Tibial nerve (tissue), 4 donors: Measurements from ENCODE around the gene CSF1R. TPM values are rescaled to one million over a fixed set of nuclear protein-coding genes. Genes with fewer than 3 reads are reported as not detected.
"Not testable (repeated sequence)": the region's sequence is repeated elsewhere in the genome, so short reads cannot be mapped to it uniquely, and the experiment has no call there.

Source experiments
- DNase-seq, 2 donors: peaks; one replicate each; pipeline ENCODE4 v3.0.0-alpha.2; 2019; ENCODE audit warnings: low spot score in 2 of 2
- H3K27ac ChIP-seq, 4 donors: fragments of 200-600 bp; sonication (generic) in 3 of 4; one replicate each; pipeline ENCODE4 v1.5.1; 2017 to 2019; ENCODE audit warnings: mild to moderate bottlenecking in 1 of 4
- H3K27me3 ChIP-seq, 2 donors: fragments of 200-600 bp; sonication (generic) in 1 of 2; one replicate each; pipeline versions ENCODE4 v1.5.1 to v1.6.0; 2017 to 2019
- H3K36me3 ChIP-seq, 3 donors: fragments of 200-600 bp; sonication (generic); one replicate each; pipeline ENCODE4 v1.5.1; 2018 to 2019
- H3K4me1 ChIP-seq, 4 donors: fragments of 200-600 bp; sonication (generic) in 3 of 4; one replicate each; pipeline ENCODE4 v1.5.1; 2017 to 2019
- H3K4me3 ChIP-seq, 4 donors: fragments of 200-600 bp; sonication (generic) in 3 of 4; one replicate each; pipeline ENCODE4 v1.5.1; 2017 to 2019; ENCODE audit warnings: mild to moderate bottlenecking in 1 of 4, moderate library complexity in 1 of 4
- H3K9me3 ChIP-seq, 4 donors: fragments of 200-600 bp; sonication (generic) in 3 of 4; one replicate each; pipeline ENCODE4 v1.5.1; 2017 to 2019
- EP300 ChIP-seq, 2 donors: sonication (generic); formaldehyde crosslinking; IDR thresholded peaks; one replicate each; pipeline ENCODE4 v1.6.1; 2017; ENCODE audit warnings: antibody characterized with exemption in 2 of 2, mild to moderate bottlenecking in 1 of 2
- POLR2A ChIP-seq, 2 donors: fragments of 450-650 bp; IDR thresholded peaks; one replicate each; pipeline ENCODE4 v1.6.1; 2017; ENCODE audit warnings: antibody characterized with exemption in 2 of 2, mild to moderate bottlenecking in 2 of 2, moderate library complexity in 2 of 2
- WGBS, 2 donors: methylation state at CpG; one replicate each; pipeline ENCODE4 v1.1.5; 2018; 5-methylcytosine and 5-hydroxymethylcytosine counted together
- total RNA-seq, 4 donors: library from RNA; depleted of rRNA; stranded (reverse); fragments of >200 nt; gene quantifications; one replicate each; pipeline ENCODE4 v1.1.0, GENCODE V29; 2016
- TF ChIP-seq, protein P1 (sequence below), 5 experiments: fragments of 200-600 bp in 3 of 5; fragments of 450-650 bp in 2 of 5; sonication (generic) in 3 of 5; IDR thresholded peaks; one replicate each; pipeline ENCODE4 v1.5.1; 2016 to 2019; ENCODE audit warnings: antibody characterized with exemption in 5 of 5, mild to moderate bottlenecking in 3 of 5, moderate library complexity in 2 of 5

The CSF1R gene
- total RNA-seq, 4 donors from 2014 or later = 35.4 to 57.9 (median 45.3) TPM

- Histone ChIP-seq H3K36me3 (peaks cover 0 to 79% (median 23%) of the 10 kb centered on the region in 3 donors), H3K4me3 (no peak overlapping the region), H3K9me3 (no peaks in the 10 kb centered on the region), H3K27me3 (no peaks in the 10 kb centered on the region), H3K4me1 (no peaks in the 10 kb centered on the region), H3K27ac (peak overlapping the region in 2 of 4 donors; percentile 24 to 28)
- WGBS, 2 donors = 89% methylated on average over 14 of the region's 14 CpGs
- TF ChIP-seq, protein P1, sequence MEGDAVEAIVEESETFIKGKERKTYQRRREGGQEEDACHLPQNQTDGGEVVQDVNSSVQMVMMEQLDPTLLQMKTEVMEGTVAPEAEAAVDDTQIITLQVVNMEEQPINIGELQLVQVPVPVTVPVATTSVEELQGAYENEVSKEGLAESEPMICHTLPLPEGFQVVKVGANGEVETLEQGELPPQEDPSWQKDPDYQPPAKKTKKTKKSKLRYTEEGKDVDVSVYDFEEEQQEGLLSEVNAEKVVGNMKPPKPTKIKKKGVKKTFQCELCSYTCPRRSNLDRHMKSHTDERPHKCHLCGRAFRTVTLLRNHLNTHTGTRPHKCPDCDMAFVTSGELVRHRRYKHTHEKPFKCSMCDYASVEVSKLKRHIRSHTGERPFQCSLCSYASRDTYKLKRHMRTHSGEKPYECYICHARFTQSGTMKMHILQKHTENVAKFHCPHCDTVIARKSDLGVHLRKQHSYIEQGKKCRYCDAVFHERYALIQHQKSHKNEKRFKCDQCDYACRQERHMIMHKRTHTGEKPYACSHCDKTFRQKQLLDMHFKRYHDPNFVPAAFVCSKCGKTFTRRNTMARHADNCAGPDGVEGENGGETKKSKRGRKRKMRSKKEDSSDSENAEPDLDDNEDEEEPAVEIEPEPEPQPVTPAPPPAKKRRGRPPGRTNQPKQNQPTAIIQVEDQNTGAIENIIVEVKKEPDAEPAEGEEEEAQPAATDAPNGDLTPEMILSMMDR (IDR thresholded peaks at IDR 0.05) = no peak
- TF ChIP-seq POLR2A (IDR thresholded peaks at IDR 0.05) (no peak), EP300 (IDR thresholded peaks at IDR 0.05) (no peak)
- no peak for DNase-seq
These were observed 32.5 kb downstream of the CSF1R start for GRCh38 chr5:150053713-150054392.

DNA sequence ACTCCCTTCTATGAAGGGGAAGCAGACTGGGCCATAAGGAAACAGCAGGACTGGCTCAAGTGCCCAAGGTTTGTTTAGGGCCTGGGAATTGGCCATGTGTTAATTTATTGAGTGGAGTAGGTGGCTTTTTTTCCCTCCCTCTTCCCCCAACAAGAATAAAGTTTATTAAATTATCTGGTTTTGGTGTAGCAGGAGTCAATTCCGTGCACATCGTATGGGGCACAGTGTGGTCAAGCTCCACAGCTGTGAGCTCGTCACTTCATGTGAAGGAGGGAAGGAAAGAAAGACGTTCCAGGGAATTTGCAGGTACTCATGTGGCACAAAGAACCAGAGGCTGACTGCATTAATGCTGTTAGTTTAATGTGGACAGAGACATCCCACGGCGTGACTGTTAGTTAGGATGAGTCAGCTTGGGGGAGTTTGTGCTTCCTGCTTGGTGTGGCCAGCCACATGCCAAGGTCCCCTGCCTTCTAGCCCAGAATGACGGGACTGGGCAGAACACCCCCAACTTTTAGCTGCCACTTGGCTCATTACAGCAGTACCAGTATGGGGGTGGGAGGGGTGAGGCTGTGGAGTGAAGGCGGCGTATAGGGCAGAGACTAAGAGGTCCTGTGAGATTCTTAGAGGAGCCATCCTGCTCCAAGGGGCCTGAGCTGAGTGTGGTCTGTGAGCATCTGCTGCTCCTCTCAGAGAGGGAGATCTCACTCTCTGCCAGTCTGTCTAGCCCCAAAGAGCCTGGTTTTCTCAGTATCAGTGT, 33.2 kb downstream of the CSF1R start:
- Histone ChIP-seq H3K4me3 (no peak overlapping the region), H3K4me1 (no peaks in the 10 kb centered on the region), H3K27me3 (no peaks in the 10 kb centered on the region), H3K27ac (peak overlapping the region in 2 of 4 donors; percentile 24 to 28), H3K36me3 (peaks cover 0 to 86% (median 26%) of the 10 kb centered on the region in 3 donors), H3K9me3 (no peaks in the 10 kb centered on the region)
- TF ChIP-seq POLR2A (IDR thresholded peaks at IDR 0.05) = no peak
- no peak for TF ChIP-seq EP300 (IDR thresholded peaks at IDR 0.05)
- TF ChIP-seq, protein P1 (IDR thresholded peaks at IDR 0.05) = no peak
- WGBS, 2 donors = 60 to 75% methylated on average over 7 to 9 of the region's 9 CpGs
- no peak for DNase-seq

GRCh38 chr5:150052226-150052955, 34.0 kb downstream of the CSF1R start:
- no peaks in the 10 kb centered on the region for H3K27me3 ChIP-seq
- H3K9me3 ChIP-seq = no peaks in the 10 kb centered on the region
- no peaks in the 10 kb centered on the region for H3K4me1 ChIP-seq
- H3K4me3 ChIP-seq = no peak overlapping the region
- H3K36me3 ChIP-seq = peaks cover 0 to 94% (median 33%) of the 10 kb centered on the region in 3 donors
- H3K27ac ChIP-seq = peak overlapping the region in 1 of 4 donors; percentile 28
- TF ChIP-seq EP300 (IDR thresholded peaks at IDR 0.05) (no peak), POLR2A (IDR thresholded peaks at IDR 0.05) (no peak)
- TF ChIP-seq, protein P1 (IDR thresholded peaks at IDR 0.05) = no peak
- no peak for DNase-seq
- 63 to 74% methylated on average over 5 of the region's 6 CpGs for WGBS, 2 donors

- no peak for DNase-seq
- H3K4me1 ChIP-seq = no peaks in the 10 kb centered on the region
- H3K27me3 ChIP-seq = no peaks in the 10 kb centered on the region
- peaks cover 0 to 98% (median 40%) of the 10 kb centered on the region in 3 donors for H3K36me3 ChIP-seq
- TF ChIP-seq EP300 (IDR thresholded peaks at IDR 0.05) (no peak), POLR2A (IDR thresholded peaks at IDR 0.05) (no peak)
- TF ChIP-seq, protein P1 (IDR thresholded peaks at IDR 0.05) = no peak
- H3K27ac ChIP-seq = no peak overlapping the region
- H3K9me3 ChIP-seq = no peaks in the 10 kb centered on the region
- WGBS, 2 donors = 88% methylated on average over 18 of the region's 18 CpGs
- H3K4me3 ChIP-seq = no peak overlapping the region
These were observed 34.6 kb downstream of the CSF1R start for GRCh38 chr5:150051657-150052195.

DNA sequence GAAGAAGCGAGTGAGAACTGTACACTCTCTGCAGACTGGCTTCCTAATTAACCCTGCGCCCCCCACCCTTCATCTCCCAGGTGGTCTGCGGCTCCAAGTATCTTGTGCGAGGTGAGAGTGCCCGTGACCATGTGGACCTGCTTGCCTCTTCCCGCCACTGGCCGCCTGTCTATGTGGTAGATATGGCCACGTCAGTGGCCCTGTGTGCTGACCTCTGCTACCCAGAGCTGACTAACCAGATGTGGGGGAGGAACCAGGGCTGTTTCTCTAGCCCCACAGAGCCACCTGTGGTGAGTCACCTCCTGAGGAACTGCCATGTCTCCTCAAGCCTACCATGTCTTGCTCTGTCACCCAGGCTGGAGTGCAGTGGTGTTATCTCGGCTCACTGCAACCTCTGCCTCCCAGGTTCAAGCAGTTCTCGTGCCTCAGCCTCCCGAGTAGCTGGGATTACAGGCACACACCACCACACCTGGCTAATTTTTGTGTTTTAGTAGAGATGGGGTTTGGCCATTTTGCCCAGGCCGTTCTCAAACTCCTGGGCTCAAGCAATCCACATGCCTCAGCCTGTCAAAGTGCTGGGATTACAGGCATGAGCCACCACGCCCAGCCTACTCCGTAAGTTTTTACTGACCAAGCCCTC, 36.1 kb downstream of the CSF1R start:
- H3K9me3 ChIP-seq, DNase-seq, H3K27ac ChIP-seq, H3K4me3 ChIP-seq, H3K4me1 ChIP-seq, H3K27me3 ChIP-seq: not testable (repeated sequence)
- WGBS, 2 donors = 92 to 93% methylated on average over 14 of the region's 14 CpGs
- peaks cover 0 to 100% (median 44%) of the 10 kb centered on the region in 3 donors for H3K36me3 ChIP-seq
